Astrocyte of the cerebellum (primary cell): Measurements from ENCODE around the gene SLC9C1.

Experiments used
- DNase-seq: peaks from one replicate; pipeline ENCODE4 v3.0.0-alpha.2; 2011; ENCODE audit warnings: low read depth
- H3K4me3 ChIP-seq: 2 replicates; pipeline ENCODE4 v1.5.1; 2011; ENCODE audit warnings: mild to moderate bottlenecking, low read depth, low read length, moderate library complexity
- in situ Hi-C: cut with HindIII; loops from 2 replicates; pipeline ENCODE4 v1.10.0; 2017; ENCODE audit warnings: low sequenced_read_pairs
- TF ChIP-seq, protein P1 (sequence below): IDR thresholded peaks from 2 replicates; pipeline ENCODE4 v1.5.1; 2012; ENCODE audit warnings: low read length, low read depth, moderate library complexity, mild to moderate bottlenecking; ENCODE audit errors: missing control alignments

The SLC9C1 gene

DNA sequence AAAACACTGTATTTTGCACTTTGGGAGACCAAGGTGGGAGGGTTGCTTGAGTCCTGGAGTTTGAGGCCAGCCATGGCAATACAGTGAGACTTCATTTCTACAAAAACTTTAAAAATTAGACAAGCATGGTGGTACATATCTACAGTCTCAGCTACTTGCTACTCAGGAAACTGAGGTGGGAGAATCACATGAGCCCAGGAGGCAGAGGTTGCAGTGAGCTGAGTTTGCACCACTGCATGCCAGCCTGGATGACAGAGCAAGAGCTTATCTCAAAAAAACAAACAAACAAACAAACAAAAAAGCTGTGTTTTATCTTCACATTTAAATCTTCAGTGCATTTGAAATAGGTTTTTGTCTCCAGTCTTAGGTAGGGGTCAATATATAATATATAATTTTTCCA lies 4.8 kb upstream of the SLC9C1 start:
- H3K4me3 ChIP-seq, result no peak overlapping the region
- TF ChIP-seq, protein P1, sequence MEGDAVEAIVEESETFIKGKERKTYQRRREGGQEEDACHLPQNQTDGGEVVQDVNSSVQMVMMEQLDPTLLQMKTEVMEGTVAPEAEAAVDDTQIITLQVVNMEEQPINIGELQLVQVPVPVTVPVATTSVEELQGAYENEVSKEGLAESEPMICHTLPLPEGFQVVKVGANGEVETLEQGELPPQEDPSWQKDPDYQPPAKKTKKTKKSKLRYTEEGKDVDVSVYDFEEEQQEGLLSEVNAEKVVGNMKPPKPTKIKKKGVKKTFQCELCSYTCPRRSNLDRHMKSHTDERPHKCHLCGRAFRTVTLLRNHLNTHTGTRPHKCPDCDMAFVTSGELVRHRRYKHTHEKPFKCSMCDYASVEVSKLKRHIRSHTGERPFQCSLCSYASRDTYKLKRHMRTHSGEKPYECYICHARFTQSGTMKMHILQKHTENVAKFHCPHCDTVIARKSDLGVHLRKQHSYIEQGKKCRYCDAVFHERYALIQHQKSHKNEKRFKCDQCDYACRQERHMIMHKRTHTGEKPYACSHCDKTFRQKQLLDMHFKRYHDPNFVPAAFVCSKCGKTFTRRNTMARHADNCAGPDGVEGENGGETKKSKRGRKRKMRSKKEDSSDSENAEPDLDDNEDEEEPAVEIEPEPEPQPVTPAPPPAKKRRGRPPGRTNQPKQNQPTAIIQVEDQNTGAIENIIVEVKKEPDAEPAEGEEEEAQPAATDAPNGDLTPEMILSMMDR, result no peak
- in situ Hi-C loops, result no loop called here
- no peak for DNase-seq

DNA sequence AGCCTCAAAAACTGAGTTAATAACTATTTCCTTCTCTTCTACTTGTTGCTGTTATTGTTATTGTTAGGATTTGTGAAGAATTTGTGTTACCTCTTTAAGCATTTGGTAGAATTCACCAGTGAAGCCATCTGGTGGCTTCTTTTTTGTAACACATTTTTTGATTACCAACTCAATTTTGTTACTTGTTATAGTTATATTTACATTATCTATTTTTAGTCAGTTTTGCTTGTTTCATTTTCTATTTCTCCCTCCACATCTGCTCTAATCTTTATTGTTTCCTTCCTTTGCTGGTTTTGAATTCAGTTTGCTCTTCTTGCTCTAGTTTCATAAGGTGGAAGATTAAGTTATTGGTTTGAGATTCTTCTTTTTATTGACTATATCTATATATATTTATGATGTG lies 3.7 kb upstream of the SLC9C1 start:
- H3K4me3 ChIP-seq, result no peak overlapping the region
- no peak for DNase-seq
- TF ChIP-seq, protein P1, result no peak
- in situ Hi-C loops, result no loop called here

DNA sequence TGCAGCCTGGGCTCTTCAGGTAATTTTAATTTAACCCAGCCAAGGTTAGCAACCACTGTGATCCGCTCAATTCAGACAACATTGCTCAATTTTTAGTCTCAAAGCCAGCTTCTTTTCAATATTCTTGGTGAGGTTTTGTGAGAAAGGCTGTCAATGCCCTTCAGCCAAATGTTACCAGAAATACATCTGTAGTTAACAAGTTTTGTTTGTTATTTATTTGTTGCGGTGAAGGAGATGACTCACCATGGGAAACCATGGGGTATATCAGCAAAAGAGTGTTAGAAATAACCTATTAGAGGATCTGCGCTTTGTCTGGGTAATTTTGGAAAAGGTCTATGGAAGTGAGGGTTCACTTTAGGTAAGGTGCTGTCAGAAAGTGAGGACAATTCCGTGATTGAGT lies 5.0 kb downstream of the SLC9C1 start:
- TF ChIP-seq, protein P1, result no peak
- DNase-seq, result no peak
- no peak overlapping the region for H3K4me3 ChIP-seq
- in situ Hi-C loops, result no loop called here

DNA sequence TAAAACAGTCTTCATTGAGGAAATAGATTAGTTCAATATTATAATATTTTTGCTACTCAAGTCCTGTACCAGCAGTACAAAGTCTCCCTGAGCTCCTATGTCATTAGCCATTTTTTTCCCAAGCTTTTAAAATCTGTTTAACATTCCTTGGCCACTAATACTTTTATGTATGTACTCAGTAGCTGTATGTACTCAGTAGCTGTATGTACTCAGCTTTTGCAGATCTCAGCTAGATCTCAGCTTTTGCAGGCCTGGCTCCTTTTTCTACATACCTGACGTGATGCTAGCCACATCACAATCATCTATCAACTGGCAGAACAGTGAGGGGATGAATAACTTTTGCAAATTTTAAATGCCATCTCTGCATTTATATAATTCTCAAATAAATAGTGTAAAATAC lies 13.8 kb downstream of the SLC9C1 start:
- DNase-seq, result no peak
- TF ChIP-seq, protein P1, result no peak
- in situ Hi-C loops, result no loop called here
- H3K4me3 ChIP-seq, result no peak overlapping the region

DNA sequence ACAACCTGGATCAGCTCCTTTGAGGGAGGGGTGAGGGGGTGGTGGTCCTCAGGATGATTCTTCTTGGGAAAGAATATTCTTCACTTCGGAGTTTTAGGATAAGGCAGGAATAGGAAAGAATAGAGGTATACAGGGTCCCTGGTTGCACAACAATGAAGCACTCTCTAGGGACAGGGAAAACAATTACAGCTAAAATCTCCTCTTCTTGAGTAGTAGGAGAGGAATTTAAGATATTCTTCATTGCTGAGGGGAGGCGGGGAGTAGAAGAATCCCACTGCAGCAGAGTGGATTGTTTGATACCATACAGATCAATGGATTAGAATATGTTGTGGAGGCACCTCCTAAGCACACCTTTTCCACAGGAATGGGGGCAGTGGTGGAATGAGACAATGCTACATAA lies 20.5 kb downstream of the SLC9C1 start:
- DNase-seq, result no peak
- no peak overlapping the region for H3K4me3 ChIP-seq
- TF ChIP-seq, protein P1, result no peak
- in situ Hi-C loops, result no loop called here

DNA sequence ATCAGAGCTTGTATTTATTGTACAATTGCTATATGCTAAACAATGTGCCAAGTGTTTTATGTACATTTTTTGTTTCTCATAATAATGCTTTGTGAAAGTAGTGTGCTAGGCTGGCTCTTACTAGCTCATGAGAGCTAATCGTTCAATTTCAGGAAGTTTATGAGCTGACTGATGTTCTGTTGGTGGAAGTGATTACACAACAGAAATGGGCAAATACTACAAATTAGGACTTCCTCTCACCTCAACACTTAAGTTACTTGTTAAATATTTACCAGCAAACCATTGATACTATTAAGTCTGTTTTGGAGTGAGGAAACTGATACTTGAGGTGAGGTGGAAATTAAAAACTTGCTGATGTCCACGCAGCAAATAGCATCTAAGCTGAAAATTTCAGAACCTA lies 32.3 kb downstream of the SLC9C1 start:
- DNase-seq, result no peak
- TF ChIP-seq, protein P1, result no peak
- in situ Hi-C loops, result no loop called here
- no peak overlapping the region for H3K4me3 ChIP-seq

DNA sequence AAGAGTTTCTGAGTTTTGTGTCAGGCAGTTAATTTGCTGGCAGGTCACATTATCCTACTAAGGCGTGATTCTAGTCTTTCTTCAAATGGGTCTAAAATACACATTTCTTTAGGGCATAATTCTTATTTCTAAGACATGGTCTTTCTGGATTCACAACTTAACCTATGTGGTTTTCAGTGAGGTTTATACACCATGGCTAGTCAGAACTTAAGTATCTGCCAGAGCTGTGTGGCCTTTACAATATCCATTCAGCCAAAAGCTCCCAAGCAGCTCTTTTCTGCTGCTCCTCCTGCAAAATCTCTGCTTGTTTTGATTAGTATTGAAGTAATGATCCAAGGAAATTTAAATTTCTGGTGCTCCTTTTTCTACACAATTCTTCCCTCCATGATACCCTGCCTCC lies 33.5 kb downstream of the SLC9C1 start:
- TF ChIP-seq, protein P1, result no peak
- no peak overlapping the region for H3K4me3 ChIP-seq
- no peak for DNase-seq
- in situ Hi-C loops, result no loop called here
